HG02610 (cell line): ENCODE results near the gene CORO1A.
A peak's percentile ranks its signal among the peaks of the same experiment; 100 is the strongest.
"Not testable (repeated sequence)": the region's sequence is repeated elsewhere in the genome, so short reads cannot be mapped to it uniquely, and the experiment has no call there.

Source experiments
- ATAC-seq: cut with Tn5 transposase; IDR thresholded peaks from one replicate; pipeline ENCODE4 v1.9.1; 2021; ENCODE audit warnings: mild to moderate bottlenecking, moderate library complexity; ENCODE audit not compliant: unreplicated experiment

The CORO1A gene

DNA sequence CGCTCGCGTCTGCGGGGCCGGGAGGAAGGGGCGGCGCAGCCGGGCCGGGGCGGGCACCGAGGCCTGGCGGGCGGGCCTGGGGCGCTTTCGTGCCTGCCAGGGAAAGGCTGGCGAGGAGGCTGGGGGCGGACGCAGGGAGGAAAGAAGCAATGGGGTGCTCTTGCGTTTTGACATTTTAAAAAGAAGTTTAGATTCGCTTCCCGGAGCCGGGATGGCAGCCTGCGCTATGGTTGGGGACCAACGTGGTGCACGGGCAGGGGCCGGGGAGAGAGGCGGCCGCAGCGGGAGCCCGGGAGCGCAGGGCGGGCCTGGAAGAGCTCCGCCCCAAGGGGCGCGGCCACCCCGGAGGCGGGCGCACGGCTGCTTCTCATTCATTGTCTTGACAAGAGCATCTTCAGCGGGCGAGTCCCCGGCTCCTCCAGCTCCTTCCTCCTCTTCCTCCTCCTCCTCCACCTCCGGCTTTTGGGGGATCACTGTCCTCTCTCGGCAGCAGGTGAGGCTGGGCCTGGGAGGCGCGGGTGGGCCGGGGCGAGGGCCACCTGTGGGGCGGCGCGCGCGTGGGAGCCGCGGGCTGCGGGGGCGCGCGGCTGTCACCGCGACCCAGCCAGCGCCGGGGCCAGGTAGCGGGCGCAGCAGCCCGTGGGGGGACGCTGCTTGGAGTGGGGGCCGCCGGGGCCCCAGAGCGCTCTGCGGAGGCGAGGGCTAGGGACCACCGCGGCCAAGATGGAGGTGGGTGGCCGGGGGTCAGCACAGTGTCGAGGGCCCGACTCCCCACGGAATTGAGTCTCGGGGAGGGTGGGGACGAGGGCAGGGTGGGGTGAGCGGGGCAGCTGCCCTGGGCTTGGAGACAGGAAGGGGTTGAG lies at the start of gene CORO1A:
Gene CORO1A, plus strand, starts transcription at position 370 of the 863 bp plus-strand sequence. CDS start 1,608 bp downstream, outside the sequence.
- peak; percentile 60 for ATAC-seq

DNA sequence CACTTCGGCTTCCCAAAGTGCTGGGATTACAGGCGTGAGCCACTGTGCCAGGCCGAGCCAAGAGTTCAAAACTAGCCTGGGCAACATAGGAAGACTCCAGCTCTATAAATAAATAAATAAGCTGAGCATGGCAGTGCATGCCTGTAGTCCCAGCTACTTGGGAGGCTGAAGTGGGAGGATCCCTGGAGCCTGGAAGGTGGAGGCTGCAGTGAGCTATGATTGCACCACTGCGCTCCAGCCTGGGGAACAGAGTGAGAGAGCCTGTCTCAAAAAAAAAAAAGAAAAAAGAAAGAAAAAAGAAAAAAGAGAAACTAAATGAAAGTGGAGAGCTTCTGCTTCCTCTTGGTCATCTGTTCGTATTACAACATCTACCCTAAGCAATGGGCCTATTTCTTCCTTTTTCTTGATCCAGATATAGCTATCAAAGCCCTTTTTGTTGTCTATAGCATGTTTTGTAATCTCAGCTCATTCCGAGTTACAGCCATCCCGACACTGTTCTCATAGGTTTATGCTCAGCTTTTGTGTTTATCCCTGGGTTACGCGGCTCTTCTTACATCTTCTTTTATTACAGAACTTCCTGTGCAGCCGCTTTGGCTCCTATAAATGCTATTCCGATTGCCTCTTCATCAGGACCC lies 46.3 kb upstream of the CORO1A start:
- ATAC-seq: no peak

DNA sequence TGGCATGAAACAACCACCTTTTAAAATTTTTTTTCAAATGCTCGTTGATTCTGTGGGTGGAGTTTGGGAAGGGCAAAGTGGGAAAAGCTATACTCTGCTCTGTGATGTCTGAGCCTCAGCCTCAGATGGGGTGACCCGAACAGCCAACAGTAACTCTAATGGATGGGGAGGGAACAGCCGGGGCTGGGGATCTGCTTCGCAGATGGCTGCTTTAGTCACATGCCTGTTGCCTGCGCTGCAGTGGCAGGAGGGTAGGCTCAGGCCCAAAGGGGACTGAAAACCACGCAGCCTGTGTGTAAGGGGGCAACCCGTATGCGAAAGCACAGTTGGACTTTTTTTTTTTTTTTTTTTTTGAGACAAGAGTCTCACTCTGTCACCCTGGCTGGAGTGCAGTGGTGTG lies 45.5 kb upstream of the CORO1A start:
- no peak for ATAC-seq

DNA sequence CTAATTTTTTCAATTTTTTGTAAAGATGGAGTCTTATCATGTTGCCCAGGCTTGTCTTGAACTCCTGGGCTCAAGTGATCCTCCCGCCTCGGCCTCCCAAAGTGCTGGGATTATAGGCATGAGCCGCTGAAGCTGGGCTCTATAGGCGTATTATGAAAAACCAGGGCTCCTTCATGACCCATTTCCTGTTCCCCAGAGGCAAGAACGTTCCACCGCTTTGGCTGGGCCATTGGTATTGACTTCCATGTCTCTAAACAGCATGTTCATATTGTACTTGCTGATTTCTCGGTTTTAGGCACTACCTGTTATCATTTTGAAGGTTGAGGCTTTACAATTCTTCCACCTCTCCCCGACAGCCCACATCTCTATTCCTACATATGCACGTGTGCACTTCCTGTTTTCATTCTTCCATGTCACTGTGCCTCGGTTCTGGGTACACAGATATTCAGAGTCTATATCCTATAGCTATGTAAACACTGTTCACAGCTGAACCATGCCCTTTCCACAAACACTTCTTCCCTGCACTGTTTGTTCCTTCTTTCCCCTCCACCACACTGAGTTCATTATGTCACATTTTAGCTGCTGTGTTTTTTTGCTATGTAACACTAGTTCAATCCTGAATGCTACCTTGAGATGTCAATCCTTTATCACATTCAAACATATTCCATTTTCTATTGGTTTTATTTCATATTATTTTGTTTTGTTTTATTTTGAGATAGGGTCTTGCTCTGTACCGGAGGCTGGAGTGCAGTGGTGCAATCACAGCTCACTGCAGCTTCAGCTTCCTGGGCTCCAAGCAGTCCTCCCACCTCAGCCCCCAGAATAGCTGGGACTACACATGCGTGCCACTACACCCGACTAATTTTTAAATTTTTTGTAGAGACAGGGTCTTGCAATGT lies 43.6 kb upstream of the CORO1A start:
- no peak for ATAC-seq

DNA sequence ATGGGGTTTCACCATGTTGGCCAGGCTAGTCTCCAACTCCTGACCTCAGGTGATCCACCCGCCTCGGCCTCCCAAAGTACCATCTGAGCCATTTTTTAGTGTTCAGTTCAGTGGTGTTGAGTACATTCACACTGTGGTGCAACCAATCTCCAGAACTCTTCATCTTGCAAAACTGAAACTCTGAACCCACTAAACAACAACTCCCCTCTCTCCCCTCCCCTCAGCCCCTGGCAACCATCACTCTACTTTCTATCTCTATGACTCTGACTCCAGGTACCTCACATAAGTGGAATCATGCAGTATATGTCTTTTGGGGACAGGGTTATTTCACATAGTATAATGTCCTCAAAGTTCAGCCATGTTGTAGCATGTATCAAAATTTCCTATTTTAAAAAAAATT lies 41.7 kb upstream of the CORO1A start:
- no peak for ATAC-seq

DNA sequence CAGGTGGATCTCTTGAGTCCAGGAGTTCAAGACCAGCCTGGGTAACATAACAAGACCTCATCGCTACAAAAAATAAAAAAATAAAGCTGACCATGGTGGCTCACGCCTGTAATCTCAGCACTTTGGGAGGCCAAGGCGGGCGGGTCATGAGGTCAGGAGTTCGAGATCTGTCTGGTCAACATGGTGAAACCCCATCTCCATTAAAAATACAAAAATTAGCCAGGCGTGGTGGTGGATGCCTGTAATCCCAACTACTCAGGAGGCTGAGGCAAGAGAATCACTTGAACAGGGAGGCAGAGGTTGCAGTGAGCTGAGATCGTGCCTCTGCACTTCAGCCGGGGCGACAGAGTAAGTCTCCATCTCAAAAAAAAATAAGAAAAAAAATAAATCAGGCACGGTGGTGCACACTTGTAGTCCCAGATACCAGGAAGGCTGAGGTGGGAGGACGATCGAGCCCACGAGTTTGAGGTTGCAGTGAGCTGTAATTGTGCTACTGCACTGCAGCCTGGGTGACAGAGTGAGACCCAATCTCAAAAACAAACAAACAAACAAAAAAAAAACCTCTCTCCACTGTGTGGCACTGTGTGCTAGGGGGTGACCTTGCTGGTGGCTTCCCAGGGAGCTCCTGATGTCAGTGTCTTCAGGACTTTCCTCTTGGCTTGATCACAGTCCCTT lies 40.6 kb upstream of the CORO1A start:
- ATAC-seq: no peak

DNA sequence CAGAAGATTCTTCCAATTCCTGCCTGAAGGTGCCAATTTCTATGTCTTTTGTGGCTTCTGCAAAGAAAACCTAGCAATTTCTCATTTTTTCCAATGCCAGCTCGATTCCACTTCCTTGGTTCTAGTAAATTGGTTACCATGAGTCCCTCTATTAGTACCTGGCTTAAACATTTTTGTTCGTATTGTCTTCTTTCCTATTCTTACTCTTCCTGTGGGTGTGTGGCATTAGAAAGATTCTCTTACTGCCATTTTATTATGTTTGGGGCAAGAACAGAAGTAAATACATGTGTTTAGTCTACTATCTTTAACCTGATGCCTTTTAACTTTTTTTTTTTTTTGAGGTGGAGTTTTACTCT lies 40.1 kb upstream of the CORO1A start:
- ATAC-seq: no peak

DNA sequence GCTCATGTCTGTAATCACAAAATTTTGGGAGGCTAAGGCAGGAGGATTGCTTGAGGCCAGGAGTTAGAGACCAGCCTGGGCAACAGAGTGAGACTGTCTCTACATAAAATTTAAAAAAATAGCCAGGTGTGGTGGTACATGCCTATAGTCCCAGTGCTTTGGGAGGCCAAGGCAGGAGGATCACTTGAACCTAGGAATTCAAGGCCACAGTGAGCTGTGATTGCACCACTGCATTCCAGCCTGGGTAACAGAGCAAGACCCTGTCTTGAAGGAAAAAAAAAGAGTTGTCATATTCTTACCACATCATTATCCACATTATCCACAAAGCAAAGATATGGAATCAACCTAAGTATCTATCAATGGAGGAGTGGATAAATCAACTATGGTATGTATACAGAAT lies 39.4 kb upstream of the CORO1A start:
- no peak for ATAC-seq

DNA sequence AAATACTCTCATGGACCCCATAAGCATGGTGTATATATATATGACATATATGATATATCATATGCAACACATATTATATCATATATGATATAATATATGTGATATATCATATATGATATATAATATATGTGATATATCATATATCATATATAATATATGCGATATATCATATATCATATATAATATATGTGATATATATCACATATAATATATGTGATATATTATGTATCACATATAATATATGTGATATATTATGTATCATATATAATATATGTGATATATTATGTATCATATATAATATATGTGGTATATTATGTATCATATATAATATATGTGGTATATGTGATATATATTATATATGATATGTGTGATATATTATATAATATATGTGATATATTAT lies 38.5 kb upstream of the CORO1A start:
- ATAC-seq: no peak

DNA sequence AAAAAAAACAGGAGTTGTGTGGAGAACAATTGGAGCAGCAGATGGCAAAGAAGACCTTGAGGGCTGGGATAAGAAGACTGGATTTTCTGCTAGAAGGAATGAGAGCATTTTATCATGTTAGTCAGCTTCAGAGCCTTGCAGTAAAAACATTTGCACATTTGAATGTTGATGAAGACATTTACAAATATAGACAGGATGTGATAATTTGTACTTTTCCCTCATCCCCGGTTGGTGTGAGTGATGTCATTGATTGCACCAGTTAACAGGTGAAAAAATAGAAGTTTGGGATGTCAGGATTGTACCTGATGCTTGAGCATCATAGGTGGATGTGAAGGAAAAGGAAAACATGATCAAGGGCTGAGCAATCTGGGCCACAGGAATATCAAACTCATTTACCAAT lies 37.7 kb upstream of the CORO1A start:
- ATAC-seq: no peak

DNA sequence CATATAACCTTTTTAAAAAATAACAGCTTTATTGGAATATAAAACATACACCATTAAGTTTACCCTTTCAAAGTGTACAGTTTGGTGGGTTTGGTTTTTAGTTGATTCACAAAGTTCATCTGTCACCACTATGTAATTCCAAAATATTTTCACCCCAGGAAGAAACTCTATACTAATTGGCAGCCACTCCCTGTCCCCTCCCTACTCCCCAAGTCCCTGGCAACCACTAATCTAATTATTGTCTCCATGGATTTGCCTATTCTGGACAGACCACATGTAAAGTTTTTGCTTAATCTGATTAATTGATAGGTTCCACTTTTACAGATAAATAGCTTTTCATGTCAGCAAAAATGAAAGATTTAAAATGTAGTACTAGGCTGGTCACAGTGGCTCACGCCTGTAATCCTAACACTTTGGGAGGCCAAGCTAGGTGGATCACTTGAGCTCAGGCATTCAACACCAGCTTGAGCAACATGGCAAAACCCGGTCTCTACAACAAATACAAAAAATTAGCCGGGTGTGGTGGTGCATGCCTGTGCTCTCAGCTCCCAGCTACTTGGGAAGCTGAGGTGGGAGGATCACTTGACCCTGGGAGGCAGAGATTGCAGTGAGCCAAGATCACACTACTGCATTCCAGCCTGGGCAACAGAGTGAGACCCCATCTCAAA lies 35.4 kb upstream of the CORO1A start:
- no peak for ATAC-seq

DNA sequence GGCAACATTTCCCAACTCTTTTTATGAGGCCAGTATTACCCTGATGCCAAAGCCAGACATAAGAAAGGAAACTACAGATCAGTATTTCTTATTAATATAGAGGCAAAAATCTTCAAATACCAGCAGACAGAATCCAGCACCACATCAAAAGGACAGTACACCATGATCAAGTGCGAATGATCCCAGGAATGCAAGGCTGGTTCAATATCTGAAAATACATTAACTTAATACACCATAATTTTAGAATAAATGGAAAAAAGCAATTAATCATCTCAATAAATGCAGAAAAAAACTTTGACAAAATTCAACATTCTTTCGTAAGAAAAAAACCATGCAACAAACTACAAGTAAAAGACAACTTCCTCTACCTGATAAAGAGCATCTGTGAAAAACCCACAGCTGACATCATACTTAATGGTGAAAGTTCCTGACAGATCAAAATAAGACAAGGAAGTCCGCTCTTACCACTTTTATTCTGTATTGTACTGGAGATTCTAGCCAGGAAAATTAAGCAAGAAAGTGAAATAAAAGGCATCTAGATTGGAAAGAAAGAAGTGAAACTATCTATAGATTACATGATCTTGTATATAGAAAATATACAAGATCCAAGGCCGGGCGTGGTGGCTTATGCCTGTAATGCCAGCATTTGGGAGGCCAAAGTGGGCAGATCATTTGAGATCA lies 34.0 kb upstream of the CORO1A start:
- ATAC-seq: no peak

DNA sequence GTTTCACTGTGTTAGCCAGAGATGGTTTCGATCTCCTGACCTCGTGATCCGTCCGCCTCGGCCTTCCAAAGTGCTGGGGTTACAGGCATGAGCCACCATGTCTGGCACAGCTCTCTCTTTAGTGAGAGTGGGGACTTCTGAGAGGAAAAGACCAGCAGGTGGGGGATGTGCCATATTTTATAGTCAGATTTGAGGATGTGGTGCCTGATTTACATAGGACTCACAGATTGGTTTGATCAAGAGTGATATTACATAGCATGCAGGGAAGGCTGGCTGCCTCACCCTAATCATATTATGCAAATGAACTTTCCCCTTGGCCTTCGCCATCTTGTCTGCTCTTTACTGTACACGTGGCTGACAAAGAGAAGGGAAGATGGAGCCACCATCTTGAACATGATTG lies 32.3 kb upstream of the CORO1A start:
- ATAC-seq: no peak

DNA sequence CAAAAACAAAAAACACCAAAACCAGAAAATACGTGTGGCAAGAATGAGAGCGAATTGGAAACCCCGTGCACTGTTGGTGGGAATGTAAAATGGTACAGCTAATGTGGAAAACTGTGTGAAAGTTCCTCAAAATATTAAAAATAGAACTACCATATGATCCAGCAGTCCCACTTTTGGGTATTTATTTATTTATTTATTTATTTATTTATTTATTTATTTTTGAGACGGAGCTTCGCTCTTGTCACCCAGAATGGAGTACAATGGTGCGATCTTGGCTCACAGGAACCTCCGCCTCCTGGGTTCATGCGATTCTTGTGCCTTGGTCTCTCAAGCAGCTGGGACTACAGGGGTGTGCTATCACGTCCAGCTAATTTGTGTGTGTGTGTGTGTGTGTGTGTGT lies 30.9 kb upstream of the CORO1A start:
- no peak for ATAC-seq

DNA sequence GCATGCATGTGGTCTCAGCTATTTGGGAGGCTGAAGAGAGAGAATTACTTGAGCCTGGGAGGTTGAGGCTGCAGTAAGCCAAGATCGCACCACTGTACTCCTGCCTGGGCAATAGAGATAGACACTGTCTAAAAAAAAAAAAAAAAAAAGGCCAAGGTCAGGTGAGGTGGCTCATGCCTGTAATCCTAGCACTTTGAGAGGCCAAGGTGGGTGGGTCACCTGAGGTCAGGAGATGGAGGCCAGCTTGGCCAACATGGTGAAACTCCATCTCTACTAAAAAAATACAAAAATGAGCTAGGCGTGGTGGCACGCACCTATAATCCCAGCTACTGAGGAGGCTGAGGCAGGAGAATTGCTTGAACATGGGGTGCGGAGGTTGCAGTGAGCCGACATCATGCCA lies 28.2 kb upstream of the CORO1A start:
- ATAC-seq: no peak

DNA sequence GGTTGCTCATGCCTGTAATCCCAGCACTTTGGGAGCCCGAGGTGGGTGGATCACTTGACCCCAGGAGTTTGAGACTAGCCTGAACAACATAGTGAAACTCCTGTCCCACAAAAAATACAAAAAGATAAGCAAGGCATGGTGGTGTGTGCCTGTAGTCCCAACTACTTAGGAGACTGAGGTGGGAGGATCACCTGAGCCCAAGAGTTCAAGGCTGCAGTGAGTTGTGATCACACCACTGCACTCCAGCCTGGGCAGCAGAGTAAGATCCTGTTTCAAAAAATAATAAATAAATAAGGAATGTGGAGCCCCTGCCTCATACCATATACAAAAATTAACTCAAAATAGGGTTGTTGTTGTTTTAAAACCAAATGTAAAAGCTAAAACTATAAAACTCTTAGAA lies 26.2 kb upstream of the CORO1A start:
- no peak for ATAC-seq

DNA sequence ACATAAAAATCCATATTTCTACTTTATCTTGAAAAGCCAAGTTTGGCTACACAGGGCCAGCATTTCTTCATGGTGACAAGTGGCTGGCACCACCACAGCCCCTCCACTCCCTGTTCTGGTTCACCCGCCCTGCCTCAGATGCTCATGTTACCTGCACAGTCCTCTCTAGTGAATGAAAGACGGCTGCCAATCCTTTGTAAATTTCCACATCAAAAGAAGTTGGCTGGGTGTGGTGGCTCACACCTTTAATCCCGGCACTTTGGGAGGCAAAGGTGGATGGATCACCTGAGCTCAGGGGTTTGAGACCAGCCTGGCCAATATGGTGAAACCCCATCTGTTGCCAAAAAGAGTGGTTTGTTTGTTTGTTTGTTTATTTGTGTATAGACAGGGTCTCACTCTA lies 19.9 kb upstream of the CORO1A start:
- ATAC-seq: no peak

DNA sequence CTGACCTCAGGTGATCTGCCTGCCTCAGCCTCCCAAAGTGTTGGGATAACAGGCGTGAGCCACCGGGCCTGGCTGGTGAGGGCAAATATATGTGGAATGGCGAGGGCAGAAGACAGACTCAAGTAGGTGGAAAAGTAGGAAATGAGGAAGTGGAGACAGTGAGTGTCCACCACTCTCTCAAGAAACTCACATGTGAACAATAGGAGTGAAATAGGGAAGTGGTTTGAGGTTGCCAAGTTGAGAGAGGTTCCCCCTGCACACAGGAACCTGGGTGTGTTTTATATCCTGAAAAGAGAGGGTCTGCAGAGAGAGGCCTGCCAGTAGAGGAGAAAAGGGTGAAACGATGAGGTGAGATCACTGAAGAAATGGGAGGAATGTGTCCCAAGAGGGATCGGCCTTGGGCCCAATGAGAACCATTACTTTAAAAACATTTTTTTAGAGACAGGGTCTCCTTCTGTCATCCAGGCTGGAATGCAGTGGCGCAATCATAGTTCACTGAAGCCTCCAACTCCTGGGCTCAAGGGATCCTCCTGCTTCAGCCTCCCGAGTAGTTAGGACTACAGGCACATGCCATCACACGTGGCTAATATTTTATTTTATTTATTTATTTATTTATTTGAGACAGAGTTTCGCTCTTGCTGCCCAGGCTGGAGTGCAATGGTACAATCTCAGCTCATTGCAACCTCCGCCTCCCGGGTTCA lies 17.1 kb upstream of the CORO1A start:
- peak; percentile 61 for ATAC-seq

DNA sequence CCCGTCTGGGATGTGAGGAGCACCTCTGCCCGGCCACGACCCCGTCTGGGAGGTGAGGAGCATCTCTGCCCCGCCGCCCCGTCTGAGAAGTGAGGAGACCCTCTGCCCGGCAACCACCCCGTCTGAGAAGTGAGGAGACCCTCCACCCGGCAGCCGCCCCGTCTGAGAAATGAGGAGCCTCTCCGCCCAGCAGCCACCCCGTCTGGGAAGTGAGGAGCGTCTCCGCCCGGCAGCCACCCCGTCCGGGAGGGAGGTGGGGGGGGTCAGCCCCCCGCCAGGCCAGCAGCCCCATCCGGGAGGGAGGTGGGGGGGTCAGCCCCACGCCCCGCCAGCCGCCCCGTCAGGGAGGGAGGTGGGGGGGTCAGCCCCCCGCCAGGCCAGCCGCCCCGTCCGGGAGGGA lies 14.7 kb upstream of the CORO1A start:
- not testable (repeated sequence) for ATAC-seq
